Right hindlimb (tissue), 1 donor: ENCODE results near the gene IGFL4.

Experiments used
- DNase-seq: peaks from one replicate; pipeline ENCODE4 v3.0.0-alpha.2; 2018

IGFL4 gene

GRCh38 chr19:46060012-46060411 is 19.2 kb upstream of the IGFL4 start:
- no peak for DNase-seq

GRCh38 chr19:46058778-46059177 is 18.0 kb upstream of the IGFL4 start:
- no peak for DNase-seq

GRCh38 chr19:46056536-46056935 is 15.7 kb upstream of the IGFL4 start:
- DNase-seq = no peak

- DNase-seq = no peak
These were observed 12.1 kb upstream of the IGFL4 start for GRCh38 chr19:46052896-46053295.

- DNase-seq = no peak
These were observed 8.8 kb upstream of the IGFL4 start for GRCh38 chr19:46049597-46049996.

GRCh38 chr19:46043519-46043918 is 2.7 kb upstream of the IGFL4 start:
- no peak for DNase-seq

GRCh38 chr19:46042252-46042883 is 1.6 kb upstream of the IGFL4 start:
- DNase-seq = no peak

- DNase-seq = no peak
These were observed 677 bp downstream of the IGFL4 start for GRCh38 chr19:46040125-46040524.

GRCh38 chr19:46036744-46037128 is 4.1 kb downstream of the IGFL4 start:
- no peak for DNase-seq

- DNase-seq = no peak
These were observed 4.6 kb downstream of the IGFL4 start for GRCh38 chr19:46035986-46036743.

- DNase-seq = no peak
These were observed 5.3 kb downstream of the IGFL4 start for GRCh38 chr19:46035546-46035945.

- no peak for DNase-seq
These were observed 7.4 kb downstream of the IGFL4 start for GRCh38 chr19:46033401-46033800.

GRCh38 chr19:46032597-46033025 is 8.2 kb downstream of the IGFL4 start:
- no peak for DNase-seq

- DNase-seq = no peak
These were observed 8.8 kb downstream of the IGFL4 start for GRCh38 chr19:46031781-46032596.

GRCh38 chr19:46030812-46031550 is 9.8 kb downstream of the IGFL4 start:
- no peak for DNase-seq

GRCh38 chr19:46025835-46026234 is 15.0 kb downstream of the IGFL4 start:
- DNase-seq = no peak

GRCh38 chr19:46023311-46023779 is 17.5 kb downstream of the IGFL4 start:
- no peak for DNase-seq

- no peak for DNase-seq
These were observed 18.1 kb downstream of the IGFL4 start, which contains the start of gene PGLYRP1 for GRCh38 chr19:46022431-46023310. TSS of gene PGLYRP1 (minus strand) at chr19:46023053. CDS start at chr19:46023021, 32 bp downstream.

GRCh38 chr19:46022061-46022430 is 18.8 kb downstream of the IGFL4 start:
- no peak for DNase-seq

- DNase-seq = no peak
These were observed 19.2 kb downstream of the IGFL4 start for GRCh38 chr19:46021531-46022041.

GRCh38 chr19:46020819-46021125 is 20.0 kb downstream of the IGFL4 start:
- no peak for DNase-seq

GRCh38 chr19:46019270-46019669 is 21.5 kb downstream of the IGFL4 start:
- DNase-seq = no peak
